Cerebellar cortex (tissue), 1 donor: ENCODE measurements around the gene IKBKE.

ENCODE experiments used
- DNase-seq: peaks from one replicate; pipeline ENCODE4 v3.0.0-alpha.2; 2015; ENCODE audit warnings: low spot score

The IKBKE gene

DNA sequence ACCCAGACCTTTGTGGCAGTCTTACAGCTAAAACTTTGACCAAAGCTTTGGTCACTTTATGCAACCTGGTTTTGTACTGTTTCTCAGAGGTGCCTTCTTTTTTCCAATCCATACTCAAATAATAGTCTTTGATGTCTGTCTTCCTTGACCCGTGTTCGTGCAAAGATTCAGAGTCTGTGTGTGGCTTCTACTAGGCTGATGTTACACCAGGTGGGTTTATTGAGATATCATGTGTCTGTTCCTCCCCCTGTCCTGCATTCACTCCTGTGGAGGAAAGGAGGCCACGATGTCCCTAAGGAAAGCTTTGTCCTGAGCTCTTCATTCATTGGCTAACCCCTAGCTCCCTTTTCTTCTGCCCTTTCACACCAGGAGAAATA lies 15.0 kb upstream of the IKBKE start:
- no peak for DNase-seq

GRCh38 chr1:206455666-206456344 lies 14.5 kb upstream of the IKBKE start:
- DNase-seq = no peak

DNA sequence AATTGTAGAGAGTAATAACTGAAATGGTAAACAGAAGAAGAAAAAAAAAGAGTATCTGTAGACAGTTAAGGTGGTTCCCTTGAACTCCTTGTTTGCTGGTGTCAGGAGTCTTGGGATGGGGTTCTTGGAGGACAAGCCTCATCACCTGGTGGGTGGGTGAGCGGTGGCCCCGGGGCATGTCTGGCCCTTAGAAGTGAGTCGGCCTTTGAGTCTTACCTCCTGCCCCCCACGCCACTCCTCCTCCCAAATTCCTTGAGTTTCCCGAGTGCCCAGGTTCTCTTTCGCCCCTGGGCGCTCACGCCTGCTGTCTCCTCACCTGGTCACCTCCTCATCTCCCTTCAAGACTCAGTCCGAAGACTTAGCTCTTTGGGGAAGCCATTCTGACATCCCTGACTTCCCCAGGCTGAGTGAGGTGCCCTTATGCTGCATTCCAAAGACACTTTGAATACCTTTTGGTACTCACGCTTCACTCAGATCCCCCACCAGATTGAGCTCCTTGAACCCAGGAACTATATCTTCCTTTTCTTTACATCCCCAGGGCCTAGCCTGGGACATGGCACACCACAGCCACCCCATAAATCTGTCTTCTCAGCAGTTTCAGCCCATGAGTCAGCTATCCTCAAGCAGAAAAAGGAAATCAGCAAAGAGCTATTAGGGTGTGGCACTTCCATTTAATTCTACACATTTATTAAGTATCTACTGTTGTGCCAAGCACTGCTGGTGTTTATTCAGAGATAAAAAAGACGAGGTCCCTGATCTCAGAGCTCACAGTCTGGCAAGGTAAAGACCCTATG lies 13.5 kb upstream of the IKBKE start:
- no peak for DNase-seq

DNA sequence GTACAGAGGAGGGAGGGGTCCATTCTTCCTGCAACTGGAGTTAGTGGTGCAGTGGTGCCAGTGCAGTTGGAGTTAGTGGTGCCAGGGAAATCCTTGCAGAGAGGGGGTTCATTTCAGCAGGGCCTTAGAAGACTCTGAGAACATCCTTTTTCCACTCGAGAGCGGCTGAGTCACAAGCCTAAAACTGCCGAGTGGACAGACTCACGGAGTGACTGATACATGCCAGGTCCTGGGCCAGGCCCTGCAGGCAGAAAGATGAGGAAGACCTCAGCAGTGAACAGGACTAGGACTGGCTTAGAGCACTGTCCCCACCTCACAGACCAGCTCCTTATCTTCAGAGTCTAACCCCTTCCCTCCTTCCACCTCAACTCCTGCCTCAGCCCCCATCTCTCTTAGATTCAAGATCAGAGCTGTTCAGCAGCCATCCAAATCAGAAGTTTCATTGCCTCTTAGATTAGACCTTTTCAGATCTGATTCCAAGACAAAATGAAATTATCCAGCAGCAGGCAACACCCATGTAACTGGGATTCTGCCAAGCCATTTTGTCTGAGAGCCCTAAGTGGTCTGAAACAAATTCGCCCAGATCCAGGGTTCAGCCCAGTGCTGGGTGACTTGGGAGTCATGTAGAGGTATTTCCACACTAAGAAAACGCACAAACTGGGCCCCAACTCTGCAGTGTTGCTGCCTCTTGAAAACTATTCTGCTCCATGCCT lies 12.7 kb upstream of the IKBKE start:
- DNase-seq = no peak

GRCh38 chr1:206459703-206460102 lies 10.6 kb upstream of the IKBKE start:
- peak; percentile 57 for DNase-seq

GRCh38 chr1:206460836-206461426 lies 9.3 kb upstream of the IKBKE start:
- DNase-seq = no peak

DNA sequence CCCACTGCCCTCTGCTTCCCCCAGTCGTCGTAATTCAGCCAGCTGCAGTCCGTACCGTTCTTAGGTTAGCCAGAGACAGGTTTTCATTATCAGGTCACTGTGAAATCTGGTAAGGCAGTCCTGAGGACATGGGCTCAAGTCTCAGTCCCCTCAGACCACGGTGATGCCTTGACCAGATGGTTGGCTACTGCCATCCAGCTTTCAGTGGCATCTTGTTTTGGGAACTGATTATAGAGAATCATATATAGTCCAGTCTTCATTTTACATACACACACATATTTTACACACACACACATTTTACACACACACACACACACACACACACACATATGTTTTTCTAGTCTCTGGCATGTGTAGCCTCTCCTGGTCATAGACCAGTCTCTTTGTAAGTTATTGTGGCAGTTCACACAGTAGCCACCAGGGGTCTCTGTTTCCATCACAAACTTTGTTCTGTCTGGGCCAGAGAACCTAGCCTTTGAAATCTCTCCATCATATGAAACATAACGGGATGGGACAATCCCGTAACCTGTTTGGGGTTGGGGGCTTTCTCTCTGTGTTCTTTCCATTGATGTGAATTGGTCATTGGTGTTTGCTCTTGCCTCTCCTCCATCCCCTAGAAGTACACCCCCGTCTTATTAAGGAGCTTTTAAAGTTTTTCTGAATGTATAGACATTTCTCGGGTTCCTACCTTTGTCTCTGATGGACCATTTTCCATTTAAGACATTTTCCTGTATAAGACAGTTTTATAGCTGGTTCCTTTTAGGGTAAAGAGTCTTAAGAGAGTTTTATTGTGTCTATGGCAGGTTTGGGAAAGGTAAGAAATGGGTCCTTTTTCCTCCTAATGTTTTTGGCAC lies 8.4 kb upstream of the IKBKE start:
- peak; percentile 85 for DNase-seq

DNA sequence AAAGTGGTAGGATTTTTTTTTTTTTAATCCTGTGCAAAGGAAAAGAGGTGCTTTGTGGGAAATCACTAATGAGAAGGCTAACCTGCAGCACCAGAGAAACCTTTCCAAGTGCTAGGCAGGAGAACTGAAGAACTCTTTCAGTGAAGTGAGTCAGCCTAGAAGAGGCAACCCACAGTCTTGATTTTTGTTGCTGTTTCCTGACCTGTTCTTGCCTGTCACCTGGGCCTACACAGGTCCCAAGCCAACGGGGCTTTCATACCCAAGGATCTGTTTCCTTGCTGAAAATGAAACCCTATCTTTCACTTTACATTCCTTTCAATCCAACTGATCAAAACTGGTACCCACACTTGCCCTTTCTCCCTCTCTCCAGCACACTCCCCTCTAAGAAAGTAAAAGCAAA lies 7.1 kb upstream of the IKBKE start:
- no peak for DNase-seq

DNA sequence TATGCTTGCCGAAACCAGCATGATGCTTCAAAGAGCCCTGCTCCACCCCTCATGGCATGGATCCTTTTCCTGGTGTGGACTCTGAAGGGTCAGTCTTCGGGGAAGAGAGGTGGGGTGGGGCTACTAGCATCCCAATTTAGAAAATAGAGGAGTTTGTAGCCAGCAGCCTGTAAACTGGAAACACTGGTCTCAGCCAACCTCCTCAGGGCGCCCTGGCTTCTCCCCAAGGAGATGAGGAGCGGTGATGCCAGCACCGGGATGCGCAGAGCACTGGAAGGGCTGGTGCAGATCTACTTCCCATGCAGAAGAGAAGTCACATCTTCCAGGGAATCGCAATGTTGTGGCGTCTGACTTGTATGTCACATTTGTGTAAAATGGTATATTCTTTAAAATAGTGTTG lies 6.4 kb upstream of the IKBKE start:
- peak; percentile 71 for DNase-seq

DNA sequence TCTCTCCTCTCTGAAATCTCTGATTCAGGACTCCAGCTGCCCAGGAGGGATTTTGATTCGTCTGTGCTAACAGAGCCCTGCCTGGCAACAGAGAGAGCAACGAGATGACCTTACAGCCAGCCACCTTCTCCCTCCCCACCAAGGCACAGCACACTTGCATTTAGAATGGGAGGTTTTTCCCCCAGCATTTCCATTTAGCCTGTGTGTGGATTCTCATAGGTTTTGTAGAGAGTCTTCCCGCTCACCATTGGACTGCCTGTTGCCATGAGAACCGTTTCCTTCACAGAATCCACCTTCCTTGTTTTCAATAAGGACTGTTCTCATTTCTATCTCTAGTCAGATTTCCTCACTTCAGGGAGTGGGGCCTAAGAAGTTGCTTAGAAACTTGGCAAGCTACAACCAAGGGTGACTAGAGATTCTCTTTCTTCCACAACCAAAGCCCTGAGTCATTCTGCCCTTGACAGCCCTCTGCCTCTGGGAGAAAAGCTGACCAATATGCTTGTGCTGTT lies 5.8 kb upstream of the IKBKE start:
- DNase-seq = no peak

- no peak for DNase-seq
These were observed 4.3 kb upstream of the IKBKE start for GRCh38 chr1:206465951-206466350.

DNA sequence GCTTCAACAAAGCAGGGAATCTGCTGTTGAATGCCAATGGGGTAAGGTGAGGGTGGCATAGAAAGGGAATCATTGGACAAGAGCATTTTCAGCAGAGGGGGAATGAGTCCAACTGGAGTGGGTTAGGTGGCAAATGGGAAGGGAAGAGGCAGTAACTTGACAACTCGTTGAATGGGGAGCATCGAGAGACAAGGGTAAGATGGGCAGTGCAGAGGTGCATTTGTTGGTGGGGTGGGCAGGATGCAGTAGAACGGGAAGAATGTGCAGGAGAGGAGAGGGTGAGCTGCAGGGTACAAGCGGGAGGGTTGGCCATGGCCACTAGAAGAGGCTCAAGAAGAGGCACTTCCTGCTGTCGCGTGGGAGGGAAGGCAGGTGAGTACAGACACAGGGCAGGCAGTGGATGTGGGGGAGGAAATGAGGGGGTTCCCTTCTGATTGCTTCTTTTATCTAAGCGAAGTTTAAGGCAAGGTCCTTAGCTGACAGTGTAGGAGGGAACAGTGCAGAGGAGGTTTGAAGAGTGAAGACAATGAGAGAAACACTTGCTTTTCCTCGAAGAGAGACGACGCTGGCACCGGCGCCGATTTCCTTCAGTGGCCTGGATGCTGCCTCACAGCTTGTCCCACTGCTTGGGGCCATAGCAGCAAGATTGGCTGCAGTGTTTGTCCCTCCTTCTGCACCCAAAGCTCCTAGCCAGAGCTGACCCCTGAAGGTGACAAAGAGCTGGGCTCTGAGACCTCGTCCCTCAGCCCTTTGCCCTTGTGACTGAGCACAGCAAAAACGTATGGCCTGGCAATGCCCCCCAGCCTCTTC lies 3.2 kb upstream of the IKBKE start:
- DNase-seq = no peak

- no peak for DNase-seq
These were observed 2.4 kb upstream of the IKBKE start for GRCh38 chr1:206467915-206468314.

- no peak for DNase-seq
These were observed 1.7 kb upstream of the IKBKE start for GRCh38 chr1:206468571-206468970.

GRCh38 chr1:206469411-206469932 lies 804 bp upstream of the IKBKE start:
- DNase-seq = no peak

- DNase-seq = no peak
These were observed 577 bp downstream of the IKBKE start for GRCh38 chr1:206470692-206471414.

- DNase-seq = no peak
These were observed 1.1 kb downstream of the IKBKE start for GRCh38 chr1:206471415-206471801.

DNA sequence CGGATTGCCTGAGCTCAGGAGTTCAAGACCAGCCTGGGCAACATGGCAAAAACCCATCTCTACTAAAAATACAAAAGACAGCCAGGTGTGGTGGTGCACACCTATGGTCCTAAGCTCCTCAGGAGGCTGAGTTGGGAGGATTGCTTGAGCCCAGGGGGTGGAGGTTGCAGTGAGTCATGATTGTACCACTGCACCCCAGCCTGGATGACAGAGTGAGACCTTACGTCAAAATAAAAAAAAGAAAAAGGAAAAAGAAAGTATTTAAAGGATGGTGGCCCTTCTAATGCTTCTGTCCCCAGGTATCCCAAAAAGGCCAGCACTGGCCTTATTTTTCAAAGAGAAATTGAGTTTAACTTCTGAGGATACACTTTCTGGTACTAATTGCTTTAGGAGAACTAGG lies 1.7 kb downstream of the IKBKE start:
- DNase-seq = no peak

- no peak for DNase-seq
These were observed 2.2 kb downstream of the IKBKE start for GRCh38 chr1:206472454-206472853.

DNA sequence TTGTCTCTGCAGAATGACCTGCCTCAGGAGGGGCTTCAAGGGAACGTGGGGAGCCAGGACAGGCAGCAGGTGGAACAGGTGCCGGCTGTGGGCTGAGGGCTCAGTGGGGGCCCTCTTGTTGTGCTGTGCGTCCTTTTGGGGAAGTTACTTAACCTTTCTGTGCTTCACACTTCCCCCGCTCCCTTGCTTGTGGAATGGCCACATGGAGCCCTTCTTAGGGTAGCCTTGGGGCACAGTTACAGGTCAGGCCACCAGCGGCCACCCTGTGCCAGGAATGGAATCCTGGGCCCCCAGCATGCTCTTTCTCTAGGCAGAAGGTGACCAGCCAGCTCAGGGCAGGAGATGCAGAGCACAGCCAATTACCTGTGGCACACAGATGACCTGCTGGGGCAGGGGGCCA lies 2.6 kb downstream of the IKBKE start:
- no peak for DNase-seq
